Ramos (cell line): Measurements from ENCODE around the gene EXD3.
"Not testable (repeated sequence)": the region's sequence is repeated elsewhere in the genome, so short reads cannot be mapped to it uniquely, and the experiment has no call there.

Experiments
- in situ Hi-C: fragments of 300-500 bp; cut with MboI; formaldehyde crosslinking; loops from one replicate; pipeline ENCODE4 v1.14.3; 2022; ENCODE audit warnings: low sequenced_read_pairs; ENCODE audit not compliant: unreplicated experiment

The EXD3 gene

DNA sequence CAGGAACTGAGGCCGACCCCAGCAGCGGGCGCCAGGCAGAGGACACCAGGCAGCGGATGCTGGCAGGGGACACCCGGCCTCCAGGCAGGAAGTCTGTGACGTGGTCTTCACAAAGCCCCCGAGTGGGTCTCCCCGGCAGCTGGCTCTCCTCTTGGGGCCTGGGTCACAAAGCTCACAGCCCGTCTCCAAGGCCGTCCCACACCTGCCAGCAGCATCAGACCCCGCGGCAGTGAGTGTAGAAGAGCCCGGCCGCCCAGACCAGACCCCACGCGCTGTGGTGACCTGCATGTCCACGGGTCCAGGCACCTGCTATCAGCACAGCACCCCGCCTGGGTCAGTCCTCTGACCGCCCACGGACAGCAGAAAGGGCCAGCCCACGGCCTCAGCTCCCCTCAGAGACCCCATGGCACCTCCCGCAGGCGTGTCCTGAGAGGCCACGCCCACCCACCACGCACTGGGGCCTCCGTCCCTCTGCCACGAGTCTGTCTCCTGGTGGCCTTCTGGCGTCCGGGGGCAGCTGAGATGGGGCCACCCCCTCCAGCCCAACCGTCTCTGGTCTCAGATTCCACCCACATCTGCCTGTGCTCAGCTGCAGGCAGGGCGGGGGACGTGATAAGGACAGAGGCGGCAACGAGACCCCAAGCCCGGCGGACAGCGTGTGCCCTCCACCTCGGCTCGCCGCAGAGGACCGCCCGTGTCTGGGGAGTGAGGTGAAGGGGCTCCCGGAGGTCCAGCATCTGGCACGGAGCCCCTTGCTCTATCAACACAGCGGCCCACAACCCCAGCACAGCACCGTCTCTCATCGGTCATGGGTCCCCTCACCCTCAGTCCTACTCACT is 34.2 kb downstream of the EXD3 start:
- in situ Hi-C loops, result no loop called here

DNA sequence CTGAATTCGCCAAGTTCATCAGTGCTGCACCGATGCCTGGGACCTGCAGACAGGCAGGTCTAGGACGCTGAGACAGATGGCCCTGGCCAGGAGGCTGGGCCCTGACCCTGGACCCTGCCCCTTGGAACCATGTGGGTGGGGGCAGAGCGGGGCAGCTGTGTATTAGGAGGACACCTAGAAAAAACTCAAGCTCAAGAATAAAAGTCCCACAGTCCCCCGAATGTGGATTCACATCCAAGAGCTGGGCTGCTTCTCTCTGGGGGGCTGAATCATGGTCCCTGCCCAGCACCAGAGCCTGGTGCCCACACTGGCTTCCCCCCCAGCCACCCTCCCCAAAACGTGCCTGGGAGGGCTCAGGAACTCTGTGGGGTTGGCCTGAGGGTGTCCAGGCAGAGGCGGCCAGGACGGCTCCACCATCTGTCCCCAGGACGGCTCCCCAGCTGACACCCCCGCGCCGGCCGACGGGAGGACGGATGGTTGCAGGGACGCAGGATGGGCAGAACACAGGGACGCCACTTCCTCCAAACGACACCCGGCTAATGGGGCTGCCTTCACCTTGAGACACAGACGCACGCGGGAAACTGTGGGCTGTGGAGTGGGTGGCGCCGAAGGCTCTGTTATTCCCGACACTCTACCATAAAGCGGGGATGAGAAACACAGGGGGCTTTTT is 34.9 kb downstream of the EXD3 start:
- in situ Hi-C loops, result no loop called here

DNA sequence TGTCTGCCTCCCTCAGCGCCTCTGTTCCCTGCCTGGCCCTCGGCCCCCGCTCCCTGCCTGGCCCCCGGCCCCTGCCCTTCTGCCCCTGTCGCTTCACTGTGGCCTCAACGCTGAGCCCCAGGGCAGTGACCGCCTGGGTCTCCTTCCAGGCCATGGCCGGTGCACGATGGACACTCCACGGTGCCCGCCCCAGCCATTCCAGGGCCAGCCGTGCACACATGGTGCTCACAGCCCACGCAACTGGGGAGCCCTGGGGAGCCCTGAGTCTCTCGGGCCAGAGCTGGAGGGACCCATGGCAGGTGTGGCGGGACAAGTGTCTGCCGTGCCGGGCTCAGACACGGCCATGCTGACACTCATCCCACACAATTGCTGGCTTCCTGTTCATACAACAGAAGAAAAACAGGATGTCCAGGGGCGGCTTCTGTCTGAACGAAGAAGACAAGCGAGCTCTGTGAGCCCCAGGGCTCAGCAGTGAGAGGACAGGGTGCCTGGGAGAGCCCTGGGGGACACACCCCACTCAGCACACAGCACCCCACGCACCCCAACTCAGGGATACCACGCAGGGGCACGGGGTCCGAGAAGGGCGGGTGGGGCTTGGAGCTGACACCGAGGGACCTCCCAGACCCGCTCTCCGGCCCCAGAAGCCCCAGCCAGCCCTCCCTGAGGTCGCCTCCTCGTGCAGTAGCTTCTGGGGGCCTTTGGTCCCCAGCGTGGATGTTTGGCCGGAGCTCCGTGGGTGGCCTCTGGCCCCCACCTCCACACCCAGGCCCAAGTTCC is 35.7 kb downstream of the EXD3 start:
- in situ Hi-C loops, result no loop called here

DNA sequence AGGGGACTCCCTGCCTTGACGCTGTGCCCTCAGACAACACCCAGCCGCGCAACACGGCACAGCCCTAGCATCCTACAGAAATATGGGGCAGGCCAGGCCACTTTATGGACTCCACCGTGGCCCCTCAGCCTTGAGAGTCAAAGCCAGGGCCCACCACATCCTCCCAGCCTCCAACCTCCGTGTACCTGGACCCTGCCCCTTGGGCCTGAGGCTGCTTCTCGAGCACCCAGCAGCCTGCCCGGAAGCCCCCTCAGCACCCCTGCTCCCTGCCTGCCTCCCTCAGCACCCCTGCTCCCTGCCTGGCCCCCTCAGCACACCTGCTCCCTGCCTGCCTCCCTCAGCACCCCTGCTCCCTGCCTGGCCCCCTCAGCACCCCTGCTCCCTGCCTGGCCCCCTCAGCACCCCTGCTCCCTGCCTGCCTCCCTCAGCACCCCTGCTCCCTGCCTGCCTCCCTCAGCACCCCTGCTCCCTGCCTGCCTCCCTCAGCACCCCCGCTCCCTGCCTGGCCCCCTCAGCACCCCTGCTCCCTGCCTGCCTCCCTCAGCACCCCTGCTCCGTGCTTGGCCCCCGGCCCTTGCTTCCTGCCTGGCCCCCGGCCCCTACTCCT is 36.4 kb downstream of the EXD3 start:
- in situ Hi-C loops, result not testable (repeated sequence)

DNA sequence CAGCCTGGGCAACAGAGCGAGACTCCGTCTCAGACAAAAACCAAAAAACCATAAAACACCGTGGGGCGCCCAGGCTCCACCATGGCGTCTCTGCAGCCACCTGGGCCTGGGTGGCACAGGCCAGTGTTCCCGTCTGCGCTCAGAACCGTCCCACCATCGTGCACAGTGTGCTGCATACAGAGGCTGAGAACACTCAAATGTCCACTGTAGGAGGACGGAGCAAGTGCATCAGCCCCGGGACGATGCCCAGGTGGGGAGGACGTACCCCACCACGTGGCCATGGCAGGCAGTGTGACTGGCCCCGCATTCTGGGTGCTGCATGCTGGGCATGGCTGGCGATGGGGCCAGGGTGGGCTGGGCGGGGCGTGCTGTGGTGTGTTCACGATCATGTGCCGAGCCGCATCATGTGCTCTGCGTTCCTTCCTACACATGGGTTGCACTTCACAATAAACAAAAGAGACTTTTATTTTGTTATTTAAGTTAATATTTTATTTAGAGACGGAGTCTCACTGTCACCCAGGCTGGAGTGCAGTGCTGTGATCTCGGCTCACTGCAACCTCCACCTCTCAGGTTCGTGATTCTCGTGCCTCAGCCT is 37.8 kb downstream of the EXD3 start:
- in situ Hi-C loops, result no loop called here

DNA sequence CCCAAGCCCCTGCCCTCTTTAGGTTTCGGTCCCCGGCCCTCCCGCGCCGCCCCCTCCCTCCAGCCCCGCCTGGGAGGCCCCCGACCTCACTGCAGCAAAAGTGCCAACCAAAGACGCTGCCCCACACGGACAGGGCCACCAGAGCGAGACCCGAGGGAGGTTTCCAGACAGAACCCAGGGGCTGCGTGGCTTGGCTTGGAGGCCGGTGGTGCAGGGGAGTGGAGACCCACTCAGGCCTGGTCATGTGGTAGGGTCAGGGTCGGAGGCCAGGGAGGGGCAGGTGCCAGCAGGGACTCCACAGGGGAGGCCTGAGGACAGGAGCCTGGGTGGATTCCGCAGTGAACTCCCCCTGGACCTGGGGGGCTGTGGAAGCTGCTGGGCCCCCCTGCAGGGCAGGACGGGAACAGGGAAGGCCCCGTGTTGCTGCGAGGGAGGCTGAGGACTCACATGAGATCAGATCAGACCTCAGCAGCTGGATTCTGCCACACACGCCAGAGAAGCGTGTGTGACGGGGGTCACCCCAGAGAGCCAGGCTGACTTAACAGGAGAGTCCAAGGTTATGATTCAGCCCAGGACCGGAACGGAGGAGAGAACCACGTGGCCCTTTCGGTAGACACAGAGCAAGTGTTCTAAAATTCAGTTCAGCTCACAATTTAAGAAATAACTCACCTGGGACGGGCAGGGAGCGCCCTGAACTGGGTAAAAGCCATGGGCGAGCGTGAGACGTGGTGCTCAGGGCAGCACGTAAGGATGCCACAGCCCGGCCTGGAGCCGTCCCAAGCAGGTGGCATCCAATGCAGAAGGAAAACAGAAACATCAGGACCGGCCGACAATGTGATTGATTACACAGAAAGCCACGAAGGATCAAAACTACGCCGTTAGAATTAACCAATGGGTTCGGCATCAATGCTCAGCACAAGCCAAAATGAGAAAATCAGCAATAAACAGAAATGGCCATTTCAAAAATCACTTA is 38.9 kb downstream of the EXD3 start:
- in situ Hi-C loops, result no loop called here

DNA sequence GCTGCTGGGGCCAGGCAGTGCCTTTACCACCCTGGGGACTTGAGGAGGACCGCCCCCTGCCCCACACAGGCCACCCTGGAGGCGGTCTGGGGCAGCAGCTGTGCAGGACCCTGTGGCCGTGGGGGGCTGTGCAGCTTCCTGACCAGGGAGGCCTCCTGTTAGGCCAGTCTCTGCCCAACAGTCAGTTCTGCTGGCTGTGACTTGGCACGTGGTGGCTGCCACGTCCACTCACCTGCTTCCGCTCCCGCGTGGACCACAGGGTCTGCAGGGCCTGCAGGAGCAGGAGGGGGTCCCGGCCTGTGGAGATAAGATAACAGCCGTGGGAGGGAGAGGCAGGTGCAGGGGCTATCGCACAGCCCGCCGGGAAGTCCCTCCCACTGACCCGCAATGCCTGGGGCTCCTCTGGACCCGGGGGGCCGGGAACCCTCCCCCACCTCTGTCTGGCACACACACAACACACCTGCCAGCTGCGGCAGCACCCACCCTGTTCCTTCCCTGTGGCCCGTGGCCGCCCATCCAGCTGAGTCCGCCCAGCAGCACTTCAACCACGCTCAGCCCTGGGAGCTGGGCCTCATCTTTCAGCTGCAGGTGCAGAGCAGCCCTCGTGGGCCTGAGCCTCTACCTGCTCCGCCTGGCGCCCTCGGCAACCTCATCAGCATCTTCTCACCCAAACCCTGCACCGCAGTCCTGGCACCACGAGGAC is 39.7 kb downstream of the EXD3 start:
- in situ Hi-C loops, result no loop called here

DNA sequence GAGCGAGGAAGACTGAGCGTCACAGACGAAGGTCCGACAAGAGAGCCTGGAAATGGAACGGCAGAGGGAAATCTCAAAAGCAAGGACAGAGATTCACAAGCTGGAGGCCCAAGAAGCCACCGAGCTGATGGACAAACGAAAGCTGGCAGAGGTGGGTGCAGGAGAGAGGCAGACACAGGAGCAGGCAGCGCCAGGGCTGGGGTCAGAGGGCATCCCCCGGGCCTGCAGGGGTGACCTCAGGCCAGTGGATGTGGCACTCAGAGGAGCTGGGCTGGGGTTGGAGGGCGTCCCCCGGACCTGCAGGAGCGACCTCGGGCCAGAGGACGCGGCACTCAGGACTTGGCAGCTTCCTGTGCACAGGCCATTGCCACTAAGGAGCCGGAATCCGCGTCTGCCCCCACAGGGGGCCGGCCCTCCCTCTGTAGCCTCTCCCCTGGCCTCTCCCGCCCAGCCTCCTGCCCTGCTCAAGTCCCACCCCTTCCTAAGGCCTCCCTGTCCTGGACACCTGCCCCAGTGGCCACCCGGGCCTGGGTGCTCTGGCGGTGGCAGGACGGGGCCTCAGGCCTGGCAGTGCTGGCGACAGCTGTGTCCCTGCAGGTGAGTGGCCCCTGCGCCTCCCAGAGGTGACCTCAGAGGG is 40.4 kb downstream of the EXD3 start:
- in situ Hi-C loops, result no loop called here

DNA sequence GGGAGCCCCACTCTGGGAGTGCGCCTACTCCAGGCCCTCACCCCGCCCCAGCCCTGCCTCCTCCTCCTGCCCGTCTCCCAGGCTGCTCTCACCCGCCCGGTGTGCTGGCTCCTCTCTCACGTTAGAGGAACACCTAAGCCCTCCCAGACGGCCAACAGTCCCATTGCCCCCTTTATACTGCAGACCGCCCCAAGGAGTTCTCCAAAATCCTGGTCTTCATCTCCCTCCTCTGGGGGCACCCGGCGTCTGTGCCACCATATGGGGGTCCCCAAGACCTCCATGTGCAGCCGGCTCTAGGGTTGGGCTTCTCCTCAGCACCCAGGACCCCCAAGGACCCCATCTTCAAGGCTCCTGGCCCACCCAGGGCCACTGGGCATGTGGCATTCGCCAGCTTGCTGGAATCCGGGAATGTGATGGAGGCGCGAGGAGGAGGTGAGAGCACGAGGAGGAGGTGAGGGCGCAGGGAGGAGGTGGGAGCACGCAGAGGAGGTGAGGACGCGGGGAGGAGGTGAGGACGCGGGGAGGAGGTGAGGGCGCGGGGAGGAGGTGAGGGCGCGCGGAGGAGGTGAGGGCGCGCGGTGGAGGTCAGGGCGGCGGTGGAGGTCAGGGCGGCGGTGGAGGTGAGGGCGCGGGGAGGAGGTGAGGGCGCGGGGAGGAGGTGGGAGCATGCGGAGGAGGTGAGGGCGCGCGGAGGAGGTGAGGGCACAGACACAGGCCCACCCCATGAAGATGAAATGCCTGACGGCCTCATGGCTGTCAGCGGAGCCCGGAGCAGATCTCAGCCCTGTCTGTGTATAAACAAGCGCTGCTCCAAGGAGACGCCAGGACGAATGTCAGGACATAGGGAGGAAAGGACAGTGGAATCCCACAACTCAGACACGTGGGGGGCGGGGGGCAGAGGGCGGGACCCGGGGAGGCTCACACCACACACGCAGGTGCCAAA is 41.2 kb downstream of the EXD3 start:
- in situ Hi-C loops, result no loop called here

DNA sequence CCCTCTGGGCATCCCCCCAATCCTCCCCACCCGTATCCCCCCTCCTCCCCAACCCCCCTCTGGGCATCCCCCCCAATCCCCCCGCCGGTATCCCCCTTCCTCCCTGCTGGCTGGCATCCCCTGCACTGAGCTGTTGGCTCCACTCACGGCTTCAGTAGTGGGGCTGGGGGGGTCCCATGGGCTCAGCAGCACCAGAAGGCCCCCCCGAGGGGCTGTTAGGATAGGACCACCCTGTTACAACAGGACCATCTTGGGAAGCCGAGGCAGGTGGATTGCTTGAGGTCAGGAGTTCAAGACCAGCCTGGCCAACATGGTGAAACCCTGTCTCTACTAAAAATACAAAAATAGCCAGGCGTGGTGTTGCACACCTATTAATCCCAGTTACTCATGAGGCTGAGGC is 42.4 kb downstream of the EXD3 start:
- in situ Hi-C loops, result no loop called here

DNA sequence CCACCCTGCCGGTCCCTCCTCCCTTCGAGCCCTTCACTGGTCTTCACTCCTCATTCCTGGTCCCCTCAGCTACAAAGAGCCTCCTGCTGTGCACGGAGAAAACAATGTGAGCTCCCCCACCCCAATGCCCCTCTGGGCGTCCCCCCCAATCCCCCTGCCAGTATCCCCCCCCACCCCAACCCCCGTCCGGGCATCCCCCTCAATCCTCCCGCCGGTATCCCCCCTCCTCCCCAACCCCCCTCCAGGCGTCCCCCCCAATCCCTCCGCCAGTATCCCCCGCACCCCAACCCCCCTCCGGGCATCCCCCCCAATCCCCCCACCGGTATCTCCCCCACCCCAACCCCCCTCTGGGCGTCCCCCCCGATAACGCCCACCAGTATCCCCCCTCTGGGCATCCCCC is 42.8 kb downstream of the EXD3 start:
- in situ Hi-C loops, result no loop called here

DNA sequence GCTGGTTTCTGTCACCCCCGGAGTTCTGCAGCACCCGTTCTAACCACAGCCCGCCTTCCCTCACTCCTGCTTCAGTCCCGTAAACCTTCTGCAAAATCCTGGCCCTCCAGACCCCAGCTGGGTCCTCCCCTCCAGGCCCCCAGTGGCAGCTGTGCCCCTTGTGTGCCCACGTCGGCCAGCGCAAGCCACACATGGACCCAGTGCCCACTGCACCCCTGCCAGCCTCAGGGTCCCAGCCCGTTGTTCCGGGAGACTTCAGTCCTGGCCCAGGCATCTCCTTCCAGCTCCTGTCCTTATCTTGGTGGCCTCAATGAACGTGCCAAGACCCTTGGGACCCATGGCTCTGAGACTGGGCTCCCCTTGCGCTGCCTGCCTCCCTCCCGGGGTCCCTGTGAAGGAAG is 43.2 kb downstream of the EXD3 start:
- in situ Hi-C loops, result no loop called here

DNA sequence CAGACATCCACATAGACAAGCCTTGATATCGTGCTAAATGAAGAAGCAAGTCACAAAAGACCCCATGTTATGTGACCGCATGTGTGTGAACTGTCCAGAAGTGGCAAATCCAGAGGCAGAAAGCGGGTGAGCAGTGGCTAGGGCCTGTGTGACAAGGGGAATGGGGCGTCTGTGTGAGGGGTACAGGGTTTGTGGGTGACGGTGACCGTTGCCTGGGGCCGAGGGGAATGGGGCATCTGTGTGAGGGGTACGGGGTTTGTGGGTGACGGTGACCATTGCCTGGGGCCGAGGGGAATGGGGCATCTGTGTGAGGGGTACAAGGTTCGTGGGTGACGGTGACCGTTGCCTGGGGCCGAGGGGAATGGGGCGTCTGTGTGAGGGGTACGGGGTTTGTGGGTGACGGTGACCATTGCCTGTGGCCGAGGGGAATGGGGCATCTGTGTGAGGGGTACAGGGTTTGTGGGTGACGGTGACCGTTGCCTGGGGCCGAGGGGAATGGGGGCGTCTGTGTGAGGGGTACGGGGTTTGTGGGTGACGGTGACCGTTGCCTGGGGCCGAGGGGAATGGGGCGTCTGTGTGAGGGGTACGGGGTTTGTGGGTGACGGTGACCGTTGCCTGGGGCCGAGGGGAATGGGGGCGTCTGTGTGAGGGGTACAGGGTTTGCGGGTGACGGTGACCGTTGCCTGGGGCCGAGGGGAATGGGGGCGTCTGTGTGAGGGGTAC is 44.1 kb downstream of the EXD3 start:
- in situ Hi-C loops, result not testable (repeated sequence)

DNA sequence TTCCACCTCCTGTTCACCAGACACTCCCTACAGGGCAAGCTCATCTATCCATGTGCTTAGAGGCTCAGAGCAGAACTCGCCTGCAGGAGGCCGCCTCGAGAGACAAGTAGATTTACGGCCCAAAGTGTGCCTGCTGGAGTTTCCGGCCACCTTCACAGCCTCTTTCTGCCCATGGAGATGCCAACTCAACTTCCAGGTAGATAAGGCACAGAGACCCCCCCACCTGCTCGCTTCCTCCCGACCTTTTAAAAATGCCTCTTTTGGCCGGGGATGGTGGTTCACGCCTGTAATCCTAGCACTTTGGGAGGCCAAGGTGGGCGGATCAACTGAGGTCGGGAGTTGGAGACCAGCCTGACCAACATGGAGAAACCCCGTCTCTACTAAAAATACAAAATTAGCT is 46.6 kb downstream of the EXD3 start:
- in situ Hi-C loops, result no loop called here

DNA sequence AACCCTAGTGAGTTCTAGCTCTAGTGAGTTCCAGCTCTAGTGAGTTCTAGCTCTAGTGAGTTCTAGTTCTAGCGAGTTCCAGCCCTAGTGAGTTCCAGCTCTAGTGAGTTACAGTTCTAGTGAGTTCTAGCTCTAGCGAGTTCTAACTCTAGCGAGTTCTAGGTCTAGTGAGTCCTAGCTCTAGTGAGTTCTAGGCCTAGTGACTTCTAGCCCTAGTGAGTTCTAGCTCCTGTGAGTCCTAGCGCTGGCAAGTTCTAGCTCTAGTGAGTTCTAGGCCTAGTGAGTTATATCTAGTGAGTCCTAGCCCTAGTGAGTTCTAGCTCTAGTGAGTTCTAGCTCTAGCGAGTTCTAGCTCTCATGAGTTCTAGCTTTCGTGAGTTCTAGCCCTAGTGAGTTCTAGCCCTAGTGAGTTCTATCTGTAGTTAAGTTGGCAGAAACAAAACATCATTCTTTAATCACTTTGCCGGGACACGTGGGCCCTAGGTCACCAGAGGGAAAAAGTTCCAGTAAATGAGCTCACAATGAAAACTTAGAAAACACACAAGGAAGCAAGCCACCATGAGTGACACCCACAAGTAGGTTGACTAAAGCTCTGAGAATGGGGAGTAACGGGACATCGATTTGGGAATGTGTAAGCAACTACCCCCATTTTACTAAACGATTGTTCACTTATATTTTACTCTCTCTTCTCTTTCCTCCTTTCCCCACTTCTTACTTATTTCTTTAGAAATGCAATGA is 47.5 kb downstream of the EXD3 start:
- in situ Hi-C loops, result no loop called here
